HT-29 (cell line): ENCODE results near the gene ASCC3. TPM values are rescaled to one million over a fixed set of nuclear protein-coding genes. Genes with fewer than 3 reads are reported as not detected.

Experiments
- DNase-seq: peaks from one replicate; pipeline ENCODE4 v3.0.0-alpha.2; 2015; ENCODE audit warnings: low spot score
- total RNA-seq: library from RNA; depleted of rRNA; stranded (reverse); fragments of >200 nt; shearing (Covaris generic); gene quantifications from 2 replicates; pipeline ENCODE4 v1.2.3, GENCODE V29; 2014; rRNA removed

ASCC3 gene, protein sequence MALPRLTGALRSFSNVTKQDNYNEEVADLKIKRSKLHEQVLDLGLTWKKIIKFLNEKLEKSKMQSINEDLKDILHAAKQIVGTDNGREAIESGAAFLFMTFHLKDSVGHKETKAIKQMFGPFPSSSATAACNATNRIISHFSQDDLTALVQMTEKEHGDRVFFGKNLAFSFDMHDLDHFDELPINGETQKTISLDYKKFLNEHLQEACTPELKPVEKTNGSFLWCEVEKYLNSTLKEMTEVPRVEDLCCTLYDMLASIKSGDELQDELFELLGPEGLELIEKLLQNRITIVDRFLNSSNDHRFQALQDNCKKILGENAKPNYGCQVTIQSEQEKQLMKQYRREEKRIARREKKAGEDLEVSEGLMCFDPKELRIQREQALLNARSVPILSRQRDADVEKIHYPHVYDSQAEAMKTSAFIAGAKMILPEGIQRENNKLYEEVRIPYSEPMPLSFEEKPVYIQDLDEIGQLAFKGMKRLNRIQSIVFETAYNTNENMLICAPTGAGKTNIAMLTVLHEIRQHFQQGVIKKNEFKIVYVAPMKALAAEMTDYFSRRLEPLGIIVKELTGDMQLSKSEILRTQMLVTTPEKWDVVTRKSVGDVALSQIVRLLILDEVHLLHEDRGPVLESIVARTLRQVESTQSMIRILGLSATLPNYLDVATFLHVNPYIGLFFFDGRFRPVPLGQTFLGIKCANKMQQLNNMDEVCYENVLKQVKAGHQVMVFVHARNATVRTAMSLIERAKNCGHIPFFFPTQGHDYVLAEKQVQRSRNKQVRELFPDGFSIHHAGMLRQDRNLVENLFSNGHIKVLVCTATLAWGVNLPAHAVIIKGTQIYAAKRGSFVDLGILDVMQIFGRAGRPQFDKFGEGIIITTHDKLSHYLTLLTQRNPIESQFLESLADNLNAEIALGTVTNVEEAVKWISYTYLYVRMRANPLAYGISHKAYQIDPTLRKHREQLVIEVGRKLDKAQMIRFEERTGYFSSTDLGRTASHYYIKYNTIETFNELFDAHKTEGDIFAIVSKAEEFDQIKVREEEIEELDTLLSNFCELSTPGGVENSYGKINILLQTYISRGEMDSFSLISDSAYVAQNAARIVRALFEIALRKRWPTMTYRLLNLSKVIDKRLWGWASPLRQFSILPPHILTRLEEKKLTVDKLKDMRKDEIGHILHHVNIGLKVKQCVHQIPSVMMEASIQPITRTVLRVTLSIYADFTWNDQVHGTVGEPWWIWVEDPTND (N-terminal part only)
- 19.0 TPM in 2 replicates for total RNA-seq

DNA sequence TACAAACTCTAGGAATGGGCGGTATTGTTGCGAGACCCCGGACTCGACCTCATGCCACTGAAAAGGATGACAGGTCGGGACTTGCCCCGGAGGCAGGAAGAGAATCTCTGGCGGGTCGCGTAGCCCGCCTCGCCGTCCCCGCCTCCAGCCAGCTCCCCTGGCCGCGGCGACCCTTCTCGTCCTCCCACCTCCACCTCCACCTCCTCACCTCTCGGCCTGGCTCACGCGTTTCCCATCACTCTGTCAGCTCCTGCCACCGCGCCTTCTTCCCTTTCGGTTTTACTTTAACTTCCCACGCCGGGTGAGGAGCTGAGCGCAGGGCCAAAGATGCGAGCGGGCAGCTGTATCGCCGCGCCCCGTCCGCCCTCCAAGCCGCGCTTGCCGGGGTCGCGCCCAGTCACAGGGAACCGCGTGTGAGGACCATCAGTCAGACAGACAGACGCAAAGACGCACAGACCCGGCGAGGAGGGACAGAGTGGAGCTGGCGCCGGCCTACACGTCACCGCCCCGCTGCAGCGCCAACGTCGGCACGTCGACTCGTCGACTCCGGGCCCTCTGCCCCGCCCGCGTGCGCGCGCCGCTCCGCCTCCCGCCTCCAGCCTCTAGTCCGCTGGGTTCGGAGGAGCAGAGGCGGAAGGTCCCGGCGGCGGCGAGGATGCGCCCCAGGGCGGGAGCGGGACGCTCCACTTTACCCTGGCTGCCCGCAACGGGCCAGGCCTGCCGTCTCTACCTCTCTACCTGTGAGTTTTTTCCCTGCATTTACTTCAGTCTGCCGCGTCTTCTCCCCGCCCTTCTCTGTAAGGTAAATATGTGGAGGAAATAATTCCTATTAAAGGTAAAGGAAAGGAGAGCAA, at the start of gene ASCC3:
TSS of gene ASCC3 (minus strand) at position 477 of the 854 bp plus-strand sequence. CDS start 13,332 bp downstream, outside the sequence.
- DNase-seq, result peak; percentile 92

DNA sequence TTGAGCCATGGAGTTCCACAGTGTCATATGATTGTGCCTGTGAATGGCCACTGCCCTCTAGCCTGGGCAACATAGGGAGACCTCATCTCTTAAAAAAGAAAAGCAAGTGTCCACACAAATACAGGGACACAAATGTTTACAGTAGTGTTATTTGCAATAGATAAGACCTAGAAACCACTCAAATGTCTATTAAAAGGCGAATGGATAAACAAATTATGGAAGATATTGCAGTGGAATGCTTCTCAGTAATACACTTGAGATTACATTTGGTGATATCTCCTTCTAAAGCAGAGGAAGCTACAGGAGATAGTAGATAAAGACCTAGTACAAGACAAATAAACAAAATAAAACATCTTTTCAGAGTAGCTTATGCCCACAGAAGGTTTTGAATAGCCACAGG, 44.6 kb upstream of the ASCC3 start:
- no peak for DNase-seq

GRCh38 chr6:100924534-100925227, 43.6 kb upstream of the ASCC3 start:
- DNase-seq, result no peak

DNA sequence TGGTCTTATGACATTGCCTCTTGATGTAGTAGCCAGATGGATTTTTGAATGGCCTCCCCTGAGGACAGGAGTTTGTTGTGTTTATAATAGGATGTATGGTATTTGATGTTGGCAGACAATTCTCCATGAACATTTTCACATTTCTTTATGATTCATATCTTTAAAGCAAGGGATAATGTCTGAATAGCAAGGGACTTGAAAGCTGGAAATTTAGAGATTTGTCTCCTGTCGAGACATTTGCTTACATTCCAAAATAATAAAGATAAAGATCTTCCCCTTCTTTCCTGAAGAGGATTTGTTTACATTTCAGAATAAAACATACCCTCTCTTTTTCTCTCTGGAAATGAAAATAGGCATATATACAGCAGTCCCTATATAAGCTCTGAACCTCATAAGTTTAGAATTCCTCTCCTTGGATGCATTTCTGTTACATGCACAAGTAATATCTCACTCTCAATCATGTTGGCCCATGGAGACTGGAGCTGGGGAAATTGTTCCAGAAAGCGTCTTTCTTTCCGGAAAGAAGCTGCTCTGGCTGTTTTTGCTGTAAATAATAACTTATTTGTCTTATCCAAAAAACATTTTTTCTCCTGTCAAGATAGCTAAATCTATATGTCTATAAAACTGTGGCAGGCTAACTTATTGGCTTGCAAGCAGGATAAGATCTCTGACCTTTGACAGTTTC, 42.5 kb upstream of the ASCC3 start:
- no peak for DNase-seq

GRCh38 chr6:100920028-100920605, 39.0 kb upstream of the ASCC3 start:
- no peak for DNase-seq

DNA sequence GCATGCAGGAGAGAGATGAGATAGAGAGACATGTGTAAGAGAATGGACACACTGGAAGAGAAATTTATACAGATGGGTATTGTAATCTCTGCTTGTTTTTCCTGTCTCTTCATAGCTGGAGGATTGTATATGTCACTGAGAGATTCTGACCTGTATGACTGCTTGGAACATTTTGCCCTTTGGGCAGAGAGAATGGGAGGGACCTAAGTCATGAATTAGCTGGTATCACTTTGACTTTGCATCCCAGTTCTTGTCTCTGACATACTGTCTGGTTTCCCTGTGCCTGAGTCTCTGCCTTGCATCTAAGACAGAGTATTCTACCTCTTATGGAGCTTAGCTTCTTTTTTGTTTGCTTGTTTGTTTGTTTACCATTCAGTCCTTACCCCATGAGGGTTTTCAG, 37.0 kb upstream of the ASCC3 start:
- no peak for DNase-seq

- no peak for DNase-seq
Measured at GRCh38 chr6:100915876-100916275, 34.7 kb upstream of the ASCC3 start.

- DNase-seq, result no peak
Measured at GRCh38 chr6:100913400-100914276, 32.5 kb upstream of the ASCC3 start.

DNA sequence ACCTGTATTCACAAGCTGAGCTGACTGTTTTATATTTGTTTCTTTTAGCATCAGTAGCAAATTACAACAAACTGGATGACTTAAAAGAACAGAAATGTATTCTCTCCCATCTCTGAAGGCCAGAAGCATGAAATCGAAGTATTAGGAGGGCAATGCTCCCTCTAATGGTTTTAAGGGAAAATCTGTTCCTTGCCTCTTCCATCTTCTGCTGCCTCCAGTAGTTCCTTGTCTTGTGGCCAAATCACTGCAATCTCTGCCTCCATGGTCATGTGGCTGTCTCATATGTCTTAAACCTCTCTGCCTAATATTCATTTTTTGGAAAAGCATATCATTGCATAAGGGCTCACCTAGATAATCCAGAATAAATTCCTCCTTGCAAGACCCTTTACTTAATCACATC, 25.2 kb upstream of the ASCC3 start:
- DNase-seq, result no peak

DNA sequence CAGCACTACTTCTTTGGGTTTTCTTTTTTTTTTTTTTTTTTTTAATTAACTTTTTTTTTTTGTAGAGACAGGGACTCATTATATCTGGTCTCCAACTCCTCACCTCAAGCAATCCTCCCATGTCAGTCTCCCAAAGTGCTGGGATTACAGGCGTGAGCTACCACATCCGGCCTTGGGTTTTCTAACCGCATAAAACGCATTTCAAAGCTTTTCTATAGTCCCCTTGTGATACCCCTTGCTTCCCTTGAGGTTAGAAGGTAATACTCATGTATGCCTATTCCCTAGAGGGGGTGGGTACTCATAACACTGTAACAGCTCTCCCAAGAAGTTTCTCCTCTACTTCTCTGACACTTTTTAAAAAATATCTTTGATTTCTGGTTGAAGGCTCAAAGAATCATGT, 23.9 kb upstream of the ASCC3 start:
- DNase-seq, result no peak

- no peak for DNase-seq
Measured at GRCh38 chr6:100904316-100904715, 23.2 kb upstream of the ASCC3 start.

DNA sequence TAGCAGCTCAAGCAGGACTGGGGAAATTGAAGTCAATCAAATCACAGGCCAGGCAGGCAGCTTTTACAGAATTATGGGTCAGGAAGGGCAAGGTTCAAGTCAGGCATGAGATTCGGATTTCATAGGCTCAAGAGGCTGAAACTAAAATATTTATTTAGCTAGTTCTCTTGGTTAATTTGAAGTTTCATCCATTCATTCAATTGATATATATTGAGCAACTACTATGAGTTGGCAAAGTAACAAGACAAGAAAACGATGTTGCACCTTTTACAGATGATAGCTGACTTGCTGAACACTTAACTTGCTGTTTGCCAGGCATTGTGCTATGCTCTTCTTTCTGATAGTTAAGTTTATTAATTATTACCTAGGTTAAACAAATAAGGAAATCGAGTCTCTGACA, 20.5 kb upstream of the ASCC3 start:
- DNase-seq, result no peak

GRCh38 chr6:100899202-100899601, 18.1 kb upstream of the ASCC3 start:
- no peak for DNase-seq

- no peak for DNase-seq
Measured at GRCh38 chr6:100897671-100898070, 16.5 kb upstream of the ASCC3 start.

DNA sequence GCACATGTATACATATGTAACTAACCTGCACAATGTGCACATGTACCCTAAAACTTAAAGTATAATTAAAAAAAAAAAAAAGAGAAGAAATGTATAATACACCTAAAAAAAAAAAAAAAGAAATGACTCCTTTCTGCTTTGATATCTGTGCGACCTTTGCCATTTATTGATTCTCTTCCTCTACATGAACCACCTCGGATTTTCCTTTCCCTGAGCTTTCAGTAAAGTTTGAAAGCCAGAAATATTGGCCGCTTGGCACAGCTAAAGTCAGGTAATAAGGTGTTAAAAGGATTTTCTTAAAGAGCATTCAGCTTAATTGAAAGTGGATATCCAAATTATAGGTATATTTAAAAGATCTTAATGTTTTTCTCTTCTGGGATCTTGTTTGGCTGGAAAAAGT, 12.6 kb upstream of the ASCC3 start:
- DNase-seq, result no peak

DNA sequence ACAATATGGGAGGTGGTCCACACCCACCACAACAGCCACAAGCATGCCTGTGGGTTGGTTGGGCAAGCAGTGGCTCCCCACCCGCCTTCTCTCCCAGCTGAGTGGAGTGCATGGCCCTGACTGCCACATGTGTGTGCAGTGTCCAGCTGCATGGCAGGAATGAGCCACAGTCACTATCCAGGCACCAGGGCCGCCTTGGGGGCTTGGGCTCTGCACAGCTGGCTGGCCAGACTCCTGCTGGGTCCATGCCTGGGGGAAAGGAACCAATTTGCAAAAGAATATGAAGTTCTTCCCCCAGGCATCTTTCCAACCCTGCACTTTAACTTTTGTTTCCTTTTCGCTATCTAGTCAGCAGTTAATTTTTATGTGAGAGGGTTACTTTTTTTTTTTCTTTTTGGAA, 11.6 kb upstream of the ASCC3 start:
- DNase-seq, result no peak

- no peak for DNase-seq
Measured at GRCh38 chr6:100892116-100892515, 11.0 kb upstream of the ASCC3 start.

GRCh38 chr6:100891079-100891478, 9.9 kb upstream of the ASCC3 start:
- no peak for DNase-seq
